Amniotic epithelial cell (primary cell): ENCODE results near the gene ID3.

Experiments used
- DNase-seq: peaks from one replicate; pipeline ENCODE4 v3.0.0-alpha.2; 2010; ENCODE audit warnings: low read depth

Gene ID3

DNA sequence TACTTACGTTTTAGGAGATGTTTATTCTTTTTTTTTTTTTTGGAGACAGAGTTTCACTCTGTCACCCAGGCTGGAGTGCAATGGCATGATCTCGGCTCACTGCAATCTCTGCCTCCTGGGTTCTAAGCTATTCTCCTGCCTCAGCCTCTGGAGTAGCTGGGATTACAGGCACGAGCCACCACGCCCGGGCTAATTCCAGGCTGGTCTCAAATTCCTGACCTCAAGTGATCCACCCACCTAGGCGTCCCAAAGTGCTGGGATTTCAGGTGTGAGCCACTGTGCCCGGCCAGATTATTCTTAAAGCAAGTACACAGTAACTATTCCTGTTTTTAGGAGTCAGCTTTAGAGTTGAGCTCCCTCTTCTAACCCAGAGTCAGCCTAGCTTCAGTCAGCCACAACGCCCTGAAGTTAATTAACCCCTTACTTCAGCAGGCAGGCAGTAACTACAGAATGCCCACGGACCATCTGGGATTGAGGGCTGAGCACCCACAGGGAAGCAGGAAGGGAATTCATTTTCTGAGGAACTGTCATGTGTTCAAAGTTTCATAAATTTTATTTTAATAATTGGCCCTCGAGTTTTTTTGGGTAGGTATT is 5.3 kb upstream of the ID3 start:
- no peak for DNase-seq

DNA sequence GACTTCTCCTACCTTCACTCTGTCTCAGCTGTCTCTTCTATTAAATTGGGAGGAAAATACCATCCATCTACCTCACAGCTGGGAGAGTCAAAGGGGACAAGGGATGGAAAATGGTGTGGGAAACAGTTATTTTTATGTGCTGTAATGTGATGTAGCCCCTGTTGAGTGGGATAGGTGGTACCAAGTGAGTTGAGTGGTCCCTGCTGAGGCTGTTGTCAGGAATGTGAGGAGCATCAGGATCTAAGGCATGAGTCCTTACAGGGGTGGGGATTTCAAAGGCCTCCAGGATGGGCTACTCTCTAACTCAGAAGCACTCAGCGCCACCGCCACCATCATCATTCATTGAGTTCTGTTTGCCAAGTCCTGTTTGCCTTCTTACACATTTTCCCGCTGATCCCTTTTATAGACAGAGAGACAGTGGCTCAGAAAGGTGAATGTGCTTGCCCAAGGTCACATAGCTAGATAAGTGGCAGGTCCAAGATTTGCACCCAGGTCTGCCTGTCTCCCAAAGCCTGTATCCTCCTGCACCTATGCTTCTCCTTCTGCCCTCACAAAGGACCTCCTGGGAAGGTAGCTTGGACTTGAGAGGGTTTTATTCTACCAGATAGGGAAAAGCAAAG is 4.6 kb upstream of the ID3 start:
- DNase-seq: no peak

DNA sequence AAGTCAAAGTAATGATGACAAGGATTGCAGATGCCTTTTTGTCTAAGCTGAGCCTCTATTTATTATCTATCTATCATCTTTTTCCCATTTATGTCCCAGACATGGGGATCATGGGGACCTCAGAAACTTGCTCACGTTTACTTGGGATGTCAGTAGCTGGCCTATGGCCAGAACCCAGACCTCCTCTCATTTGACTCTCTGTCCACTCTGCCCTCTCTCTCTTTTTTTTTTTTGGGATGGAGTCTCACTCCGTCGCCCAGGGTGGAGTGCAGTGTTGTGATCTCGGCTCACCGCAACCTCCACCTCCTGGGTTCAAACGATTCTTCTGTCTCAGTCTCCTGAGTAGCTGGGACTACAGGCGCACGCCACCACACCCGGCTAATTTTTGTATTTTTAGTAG is 3.7 kb upstream of the ID3 start:
- no peak for DNase-seq

DNA sequence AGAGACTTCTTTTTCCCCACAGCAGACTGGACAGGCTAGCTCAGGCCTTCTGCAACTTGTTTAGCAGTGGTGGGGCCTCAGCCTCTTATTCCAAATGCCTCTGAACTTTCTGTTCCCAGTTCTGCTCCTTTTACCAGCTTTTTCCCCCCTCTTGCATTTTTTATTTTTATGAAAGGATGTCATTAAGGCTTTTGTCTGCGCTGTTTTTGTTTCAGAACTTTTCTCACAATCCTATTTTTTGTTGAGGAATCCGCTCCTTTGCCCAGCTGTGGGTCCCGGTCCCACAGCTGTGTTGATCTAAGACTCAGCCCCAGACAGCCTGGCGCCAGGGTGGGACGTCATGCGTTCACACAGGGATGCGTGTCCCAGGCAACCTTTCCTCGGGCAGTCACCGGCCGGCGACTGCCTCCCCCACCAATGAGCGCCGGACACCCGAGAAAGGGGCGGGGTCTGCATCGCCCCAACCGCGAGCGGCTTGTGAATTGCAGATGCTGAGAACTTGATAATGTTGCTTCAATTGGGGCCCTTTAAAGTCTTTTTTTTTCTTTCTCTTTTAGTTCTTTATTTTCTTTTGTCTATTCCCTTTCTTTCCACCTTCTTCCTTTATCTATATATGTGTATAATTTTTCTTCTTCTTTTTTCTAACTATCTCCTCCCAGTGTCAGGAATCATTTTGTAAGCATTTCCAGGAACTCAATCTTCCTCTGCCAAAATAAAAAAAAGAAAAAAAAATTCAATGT is 3.0 kb upstream of the ID3 start:
- peak; percentile 91 for DNase-seq

DNA sequence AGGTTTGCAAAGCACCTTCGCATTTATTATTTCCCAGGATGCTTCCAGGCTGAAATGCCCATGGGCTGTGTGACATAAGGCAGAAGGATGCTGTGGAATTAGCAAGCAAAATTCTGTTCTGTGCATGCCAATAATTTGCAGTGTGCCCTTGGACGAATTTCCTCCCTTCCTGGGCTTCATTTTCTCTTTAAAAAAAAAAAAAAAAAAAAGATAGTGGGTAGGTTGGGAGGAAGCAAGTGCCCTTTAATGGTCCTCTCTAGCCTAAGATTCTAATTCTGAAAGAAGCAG is 2.5 kb upstream of the ID3 start:
- DNase-seq: no peak

DNA sequence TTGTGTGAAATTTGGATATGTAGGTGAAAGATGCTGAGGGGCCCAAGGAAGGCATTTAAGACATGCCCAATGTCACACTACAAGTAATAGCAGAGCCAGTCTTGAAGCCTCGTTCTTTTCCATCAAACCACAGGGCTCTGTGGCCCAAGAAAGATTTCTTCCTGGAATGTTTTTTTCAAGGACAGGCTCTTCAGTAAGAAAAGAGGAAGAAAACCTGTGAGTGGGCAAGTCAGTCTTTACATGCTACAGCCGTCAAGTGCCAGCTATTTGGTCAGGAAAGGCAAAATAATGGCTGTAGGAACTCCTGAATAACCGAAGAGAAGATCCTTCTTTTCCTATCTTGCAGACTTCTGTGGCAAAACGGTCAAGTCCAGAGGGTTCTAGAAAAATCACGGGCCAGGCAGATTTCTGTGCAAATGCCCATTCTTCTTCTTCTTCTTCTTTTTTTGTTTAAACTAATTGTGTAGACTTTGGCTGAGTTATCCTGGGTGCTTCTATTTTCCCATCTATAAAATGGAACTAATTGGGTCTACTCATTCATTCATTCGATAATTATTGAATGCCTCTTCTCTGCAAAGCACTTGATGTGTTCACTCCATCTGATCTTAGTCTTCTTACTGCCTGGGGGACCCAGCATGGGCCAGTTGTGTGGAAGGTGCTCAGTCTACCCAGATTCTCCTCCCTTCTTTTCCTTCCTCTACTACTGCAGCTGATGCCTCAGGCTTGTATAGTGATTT is 1.9 kb upstream of the ID3 start:
- DNase-seq: no peak

DNA sequence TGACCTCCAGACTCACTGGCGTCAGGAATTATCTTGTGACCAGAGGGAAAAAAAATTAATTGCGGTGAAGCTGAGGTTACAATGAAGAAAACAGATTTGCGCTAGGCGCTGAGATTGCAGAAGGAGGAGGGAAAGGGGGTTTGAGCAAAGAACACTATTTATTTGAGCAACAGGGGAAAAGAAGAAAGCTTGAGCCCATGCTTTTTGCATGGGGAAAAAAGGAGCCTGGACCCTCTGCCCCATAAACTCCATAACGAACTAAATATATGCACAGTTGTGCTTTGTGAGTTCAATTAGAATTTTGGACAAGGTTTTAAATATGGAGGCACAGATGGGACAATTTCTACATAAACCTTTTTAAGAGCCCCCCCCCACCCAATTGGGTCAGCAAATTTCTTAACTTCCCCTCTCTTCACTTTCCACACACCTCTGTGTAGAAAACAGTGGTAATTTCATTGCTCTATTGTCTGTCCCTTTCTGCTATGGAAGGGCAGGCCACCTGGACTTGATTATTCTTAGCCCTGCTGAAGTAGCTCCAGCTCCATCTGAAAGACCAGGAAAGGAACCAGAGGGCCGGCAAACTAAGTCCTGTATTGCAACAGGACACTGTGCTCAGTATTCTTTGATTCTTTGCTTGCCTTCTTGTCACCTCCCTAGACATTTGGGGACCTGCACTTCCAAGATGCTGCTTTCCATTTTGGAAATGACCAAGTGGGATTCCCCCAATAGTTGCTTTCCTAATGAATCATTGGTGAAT is 862 bp upstream of the ID3 start:
- peak; percentile 89 for DNase-seq

DNA sequence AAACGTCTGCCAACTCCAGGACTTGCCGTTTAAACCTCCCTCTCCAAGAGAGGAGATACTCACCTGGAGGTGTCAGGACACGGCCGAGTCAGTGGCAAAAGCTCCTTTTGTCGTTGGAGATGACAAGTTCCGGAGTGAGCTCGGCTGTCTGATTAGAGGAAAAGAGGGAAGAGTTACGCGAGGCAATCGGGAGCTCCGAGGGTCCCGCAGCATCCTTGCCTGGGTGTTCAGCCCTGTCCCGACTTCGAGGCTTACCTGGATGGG is 497 bp downstream of the ID3 start:
- DNase-seq: no peak

DNA sequence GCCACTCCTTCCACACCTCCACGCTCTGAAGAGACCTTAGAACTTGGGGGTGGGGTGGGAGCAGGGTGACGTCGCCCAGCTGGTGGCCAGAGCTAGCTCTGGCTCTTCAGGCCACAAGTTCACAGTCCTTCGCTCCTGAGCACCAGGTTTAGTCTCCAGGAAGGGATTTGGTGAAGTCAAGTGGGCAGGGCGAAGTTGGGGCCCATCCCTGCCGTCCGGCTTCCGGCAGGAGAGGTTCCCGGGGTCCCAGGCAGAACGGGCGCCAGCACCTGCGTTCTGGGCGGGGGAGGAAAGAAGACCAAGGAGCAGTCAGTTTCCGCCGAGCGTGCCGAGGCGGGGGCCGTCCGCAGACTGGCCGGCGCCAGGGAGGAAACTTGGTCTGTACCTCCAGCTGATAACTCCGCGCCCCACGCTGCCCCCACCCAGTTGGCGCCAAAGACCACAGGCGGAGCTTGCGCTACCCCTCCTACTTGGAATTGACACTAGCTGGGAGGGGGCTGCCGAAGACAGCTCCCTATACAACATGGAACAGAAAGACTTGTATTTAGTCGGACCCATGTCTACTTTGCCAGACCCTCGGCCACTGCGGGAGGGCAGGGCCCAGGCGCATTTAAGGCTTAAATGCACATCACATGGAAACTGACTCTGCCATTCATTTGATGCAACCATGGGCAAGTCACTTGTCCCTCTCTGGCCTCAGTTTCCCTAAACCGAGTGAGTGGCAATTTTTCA is 995 bp downstream of the ID3 start:
- DNase-seq: peak; percentile 53

DNA sequence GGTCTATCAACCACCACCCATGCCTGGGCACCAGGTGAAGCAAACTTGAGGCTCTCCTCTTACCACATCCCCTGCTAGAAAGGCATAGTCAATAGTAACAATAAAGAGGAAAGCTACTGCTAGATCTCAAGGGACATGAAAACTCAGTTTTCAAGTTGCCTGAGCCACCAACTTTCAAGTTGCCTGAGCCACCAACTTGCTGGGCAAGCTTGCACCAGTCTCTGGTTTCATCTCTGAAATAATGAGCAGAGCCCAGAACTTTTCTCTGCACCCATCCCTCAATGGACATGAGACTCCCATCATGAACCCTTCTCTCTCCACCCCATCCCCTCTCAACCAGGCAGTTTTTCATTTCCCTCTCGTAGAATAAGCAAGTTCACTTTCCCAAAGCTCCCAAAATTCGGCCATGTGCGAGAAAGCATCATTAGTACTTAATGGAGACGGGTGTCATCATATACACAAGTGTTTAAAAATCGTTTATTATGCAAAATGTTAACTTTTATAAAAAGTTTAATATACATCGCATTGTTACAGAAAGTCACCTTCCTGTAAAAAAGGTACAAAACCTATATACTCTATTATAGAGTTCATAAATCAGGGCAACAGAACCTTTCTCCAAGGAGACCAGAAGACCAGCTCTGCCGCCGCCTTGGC is 1.7 kb downstream of the ID3 start:
- no peak for DNase-seq

DNA sequence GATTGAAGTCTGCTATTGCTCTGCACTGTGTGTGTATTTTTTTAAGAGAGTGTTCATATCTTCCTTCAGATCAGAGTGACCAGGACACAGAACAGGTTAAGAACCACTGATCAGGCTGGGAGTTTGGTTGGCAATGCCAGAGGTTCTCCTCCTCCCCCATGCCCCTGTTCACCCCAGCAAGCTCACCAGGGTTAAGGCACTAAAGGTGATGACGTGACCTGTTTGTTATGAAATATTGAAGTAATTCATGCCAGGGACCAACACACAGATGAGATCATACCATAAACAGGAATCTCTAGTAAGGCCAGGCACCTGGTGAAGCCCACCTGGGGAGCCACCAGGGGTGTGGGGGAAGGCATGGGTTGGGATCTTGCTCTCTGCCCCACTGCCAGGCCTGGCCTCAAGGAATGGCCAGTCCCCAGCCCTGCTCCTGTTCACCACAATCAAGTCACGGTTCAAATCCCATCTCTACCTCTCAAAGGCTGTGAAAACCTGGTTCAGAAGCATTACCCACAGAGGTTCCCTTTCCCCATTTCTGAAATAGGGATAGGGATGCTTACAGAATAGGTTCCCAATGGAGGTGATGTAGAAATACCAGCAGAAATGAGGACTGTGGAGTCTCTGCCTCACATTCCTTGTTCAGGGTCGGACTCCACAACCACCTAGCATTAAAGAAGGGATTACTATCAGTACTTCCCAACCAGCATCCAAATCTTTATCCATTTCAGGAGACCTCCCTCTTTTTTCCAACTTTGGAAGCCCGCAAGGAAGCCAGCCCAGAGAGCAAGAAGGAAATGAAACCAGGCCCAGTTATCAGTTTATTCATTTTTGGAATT is 2.4 kb downstream of the ID3 start:
- DNase-seq: peak; percentile 75

DNA sequence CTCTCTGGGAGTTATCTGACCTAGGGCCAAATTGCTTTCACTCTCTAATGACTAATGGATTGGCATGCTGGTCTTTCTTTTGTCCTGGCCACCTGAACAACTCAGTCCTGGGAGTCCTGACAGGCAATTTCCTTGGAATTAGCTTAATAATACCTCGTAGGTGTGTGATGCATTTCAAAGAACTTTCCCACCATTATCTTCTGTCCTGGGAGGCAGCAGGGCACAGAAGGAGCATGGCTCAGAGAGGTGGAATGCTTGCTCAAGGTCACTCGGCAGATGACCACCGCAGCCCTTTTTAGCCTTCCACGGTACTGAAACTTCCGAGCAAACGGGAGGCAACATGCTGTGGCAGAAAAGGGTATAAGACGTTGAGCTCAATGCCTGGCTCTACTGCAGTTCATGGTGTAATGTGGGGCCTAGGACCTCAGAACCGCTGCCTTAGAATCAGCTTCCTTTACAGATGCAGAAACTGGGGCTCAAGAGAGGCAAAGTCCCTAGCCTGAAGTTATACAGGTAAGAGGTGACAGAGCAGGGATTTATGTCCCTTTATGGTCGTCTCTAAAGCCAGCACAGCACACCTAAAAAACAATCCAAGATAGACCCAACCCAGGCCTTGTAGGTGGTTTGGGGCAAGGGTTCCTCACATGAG is 3.2 kb downstream of the ID3 start:
- peak; percentile 90 for DNase-seq

DNA sequence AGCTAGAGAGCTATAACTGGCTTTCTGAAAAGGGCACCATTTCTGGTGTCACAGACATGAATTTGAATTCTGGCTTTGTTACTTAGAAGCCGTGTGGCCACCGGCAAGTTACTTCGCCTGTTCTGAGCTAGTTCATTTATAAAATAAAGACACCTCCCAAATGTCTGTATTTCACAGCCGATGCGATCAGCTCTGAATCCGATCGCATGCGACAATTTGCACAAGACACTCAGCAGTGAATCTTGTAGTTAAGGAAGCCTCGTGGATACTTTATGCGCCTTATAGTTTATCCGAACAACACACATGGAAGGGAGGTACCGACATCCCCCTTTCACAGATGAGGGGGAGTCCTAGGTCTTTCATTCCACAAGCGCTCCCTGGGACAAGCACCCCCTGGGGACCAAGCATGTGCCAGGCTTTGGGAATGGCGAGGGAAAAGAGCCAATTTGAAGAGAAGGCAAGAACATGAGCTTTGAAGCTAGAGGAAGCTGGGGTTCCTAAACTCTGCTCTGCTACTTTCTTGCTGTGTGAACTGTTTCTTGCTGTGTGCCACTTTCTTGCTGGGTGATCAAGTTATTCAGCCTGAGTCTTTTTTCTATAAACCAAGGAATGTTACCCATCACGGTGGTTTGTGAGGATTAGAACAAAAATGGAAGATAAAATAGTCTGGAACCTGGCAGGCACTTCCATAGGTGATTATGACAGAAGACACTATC is 3.9 kb downstream of the ID3 start:
- DNase-seq: no peak

DNA sequence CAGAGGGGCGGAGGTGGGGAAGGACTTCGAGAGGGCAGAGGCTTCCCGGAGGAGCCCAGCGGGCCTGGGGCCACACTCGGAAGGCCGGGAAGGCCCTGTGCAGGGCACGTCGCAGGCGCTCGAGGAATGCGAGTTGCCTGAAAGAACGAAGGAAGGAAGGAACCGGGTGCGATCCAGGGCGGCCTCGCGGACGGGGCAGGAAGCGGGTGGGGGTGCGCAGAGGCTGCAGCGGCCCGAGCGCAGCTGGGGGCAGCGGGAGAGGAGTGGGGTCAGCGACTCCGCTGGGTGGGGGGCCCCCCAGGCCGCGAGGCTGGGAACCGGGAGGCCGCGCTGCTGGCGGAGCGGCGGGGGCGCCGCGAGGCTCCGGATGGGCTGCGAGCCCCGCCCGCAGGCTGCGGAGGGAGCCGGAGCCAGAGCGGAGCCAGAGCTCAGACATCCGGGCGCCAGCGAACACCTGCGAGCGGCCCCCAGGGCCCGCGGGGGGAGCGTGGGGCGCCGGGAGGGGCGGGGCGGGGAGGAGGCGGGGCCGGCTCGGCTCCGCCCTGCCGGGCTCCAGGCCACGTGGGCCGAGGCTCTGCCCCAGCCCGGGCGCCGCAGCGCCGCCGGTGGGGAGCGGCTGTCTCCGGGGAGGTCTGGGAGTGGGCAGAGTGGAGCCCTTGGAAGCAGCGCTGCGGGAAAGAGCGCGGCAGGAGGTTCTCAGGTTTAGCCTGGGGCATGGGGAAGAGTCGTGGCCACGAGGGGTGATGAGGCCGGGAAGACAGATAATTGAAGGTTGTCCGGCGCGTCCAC is 4.6 kb downstream of the ID3 start:
- peak; percentile 78 for DNase-seq

DNA sequence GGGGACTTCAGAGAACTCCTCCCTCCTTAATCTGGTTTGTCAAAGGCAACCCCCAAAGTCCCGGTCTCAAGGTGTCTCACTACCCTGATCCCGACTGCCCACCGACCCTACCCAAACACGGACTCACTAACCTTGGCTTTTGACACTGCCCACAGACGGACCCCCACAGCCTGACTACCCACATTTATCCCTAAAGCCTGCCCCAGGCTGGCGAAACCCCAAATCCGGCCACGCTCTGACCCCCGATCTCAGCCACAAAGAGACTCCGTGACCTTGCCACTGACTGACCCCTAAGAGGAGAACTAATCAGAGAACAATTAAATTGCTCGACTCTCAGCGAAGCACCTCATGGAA is 5.2 kb downstream of the ID3 start:
- no peak for DNase-seq

DNA sequence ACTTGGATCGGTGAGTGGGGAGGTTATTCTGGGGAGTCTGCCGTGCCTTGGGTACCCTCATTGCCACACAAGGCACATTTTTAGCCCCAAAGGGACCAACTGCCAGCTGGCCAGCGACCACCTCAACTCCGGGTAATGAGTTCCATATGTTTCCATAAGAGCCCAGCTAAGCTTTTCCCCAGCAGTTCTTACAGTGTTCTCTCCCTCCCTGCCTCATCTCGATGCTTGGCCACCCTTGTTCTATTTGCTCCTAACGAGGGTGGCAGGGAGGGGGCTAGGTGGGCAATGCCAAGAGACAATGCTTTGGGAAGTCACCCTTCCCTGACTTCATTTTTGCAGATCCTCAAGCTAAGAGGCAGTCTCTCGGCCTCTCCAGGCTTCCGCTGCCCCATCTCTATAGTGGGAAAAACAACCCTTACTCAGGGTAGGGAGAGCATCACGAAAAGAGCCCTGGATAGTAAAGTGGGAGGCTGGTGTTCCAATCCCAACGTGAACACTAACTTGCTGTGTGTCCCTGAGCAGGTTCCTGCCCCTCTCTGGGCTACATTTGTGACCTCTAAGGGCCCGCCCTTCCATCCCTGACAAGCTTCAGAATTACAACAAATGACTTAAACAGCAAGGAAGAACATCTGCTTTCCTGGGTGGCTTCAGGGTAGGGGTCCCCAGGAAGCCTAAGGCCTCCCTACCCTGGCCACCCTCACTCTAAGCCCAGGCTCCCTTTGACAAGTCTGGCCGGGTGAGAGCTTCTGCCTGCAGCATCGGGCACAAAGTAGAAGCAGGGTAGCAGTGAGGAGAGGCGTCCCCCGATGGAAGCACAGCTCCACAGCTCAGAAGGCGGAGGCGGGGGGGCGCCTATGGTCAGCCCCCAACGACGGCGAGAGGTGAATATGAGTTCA is 5.8 kb downstream of the ID3 start:
- DNase-seq: no peak

DNA sequence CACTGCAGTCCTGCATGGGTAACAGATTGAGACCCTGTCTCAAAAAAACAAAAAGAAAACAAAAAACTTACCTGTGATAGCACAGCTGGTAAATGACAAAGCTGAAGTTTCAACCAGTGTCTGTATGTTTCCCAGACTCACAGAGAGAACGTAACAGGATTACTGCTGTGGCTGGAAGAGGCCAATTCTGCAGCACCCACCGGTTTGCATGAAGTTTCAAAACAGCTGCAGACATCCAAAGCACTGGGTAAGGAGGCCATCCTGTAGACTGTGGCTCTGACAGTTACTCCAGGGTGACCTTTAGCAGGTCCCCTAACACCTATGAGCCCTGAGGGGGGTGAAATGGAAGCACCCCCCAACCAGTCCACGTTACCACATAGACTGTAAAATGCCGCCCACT is 7.5 kb downstream of the ID3 start:
- DNase-seq: no peak

DNA sequence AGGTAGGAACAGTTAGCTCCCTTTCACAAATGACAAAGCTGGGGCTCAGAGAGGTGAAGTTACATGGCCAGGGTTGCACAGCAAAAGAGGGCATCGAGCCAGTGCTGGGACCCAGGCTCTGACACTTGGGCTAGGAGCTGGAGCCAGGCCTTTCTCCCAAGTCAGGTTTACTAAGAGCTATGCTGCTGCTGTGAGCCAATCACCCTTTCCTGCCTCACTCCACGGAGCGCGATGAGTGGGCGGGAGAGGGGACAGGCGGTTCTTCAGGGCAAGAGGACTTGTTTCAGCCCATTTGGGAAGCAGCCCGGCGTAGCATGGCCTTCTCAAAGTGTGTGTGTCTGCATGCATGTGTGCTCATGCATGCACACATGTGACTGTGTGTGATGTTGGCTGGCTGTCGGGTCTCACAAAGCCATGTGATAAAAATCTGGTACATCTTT is 10.6 kb downstream of the ID3 start:
- DNase-seq: no peak
